Fibroblast of mammary gland (primary cell): ENCODE data around the gene RNF175.

ENCODE experiments used
- DNase-seq: peaks from one replicate; pipeline ENCODE4 v3.0.0-alpha.2; 2010; ENCODE audit warnings: low read depth
- H3K4me3 ChIP-seq: 2 replicates; pipeline ENCODE4 v1.5.1; 2011; ENCODE audit warnings: low read depth, mild to moderate bottlenecking, low read length, moderate library complexity; ENCODE audit not compliant: control insufficient read depth
- CTCF ChIP-seq: conservative IDR thresholded peaks from 2 replicates; pipeline ENCODE4 v1.5.1; 2011; ENCODE audit warnings: low read depth, low read length, inconsistent platforms; ENCODE audit not compliant: control insufficient read depth, insufficient read depth

The RNF175 gene

DNA sequence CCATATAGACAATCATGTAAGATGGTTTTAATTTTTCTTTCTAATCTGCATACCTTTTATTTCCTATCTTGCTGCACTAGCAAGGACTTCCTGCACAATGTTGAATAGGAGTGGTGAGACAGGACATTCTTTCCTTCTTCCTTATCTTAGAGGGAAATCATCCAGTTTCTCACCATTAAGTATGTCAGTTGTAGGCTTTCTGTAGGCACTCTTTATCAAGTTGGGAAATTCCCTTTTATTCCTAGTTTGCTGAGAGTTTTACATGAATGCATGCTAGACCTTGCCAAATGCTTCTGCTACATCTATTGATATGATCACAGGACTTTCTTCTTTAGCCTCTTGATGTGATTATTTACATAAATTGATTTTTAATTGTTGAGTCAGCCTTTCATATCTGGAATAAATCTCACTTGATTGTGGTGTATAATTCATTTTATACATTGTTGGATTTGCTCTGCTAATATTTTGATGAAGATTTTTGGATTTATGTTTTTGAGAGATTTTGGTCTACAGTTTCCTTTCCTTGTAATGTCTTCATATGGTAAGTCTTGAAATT is 23.8 kb downstream of the RNF175 start:
- no peak overlapping the region for H3K4me3 ChIP-seq
- no peak for DNase-seq
- no peak for TF ChIP-seq CTCF

DNA sequence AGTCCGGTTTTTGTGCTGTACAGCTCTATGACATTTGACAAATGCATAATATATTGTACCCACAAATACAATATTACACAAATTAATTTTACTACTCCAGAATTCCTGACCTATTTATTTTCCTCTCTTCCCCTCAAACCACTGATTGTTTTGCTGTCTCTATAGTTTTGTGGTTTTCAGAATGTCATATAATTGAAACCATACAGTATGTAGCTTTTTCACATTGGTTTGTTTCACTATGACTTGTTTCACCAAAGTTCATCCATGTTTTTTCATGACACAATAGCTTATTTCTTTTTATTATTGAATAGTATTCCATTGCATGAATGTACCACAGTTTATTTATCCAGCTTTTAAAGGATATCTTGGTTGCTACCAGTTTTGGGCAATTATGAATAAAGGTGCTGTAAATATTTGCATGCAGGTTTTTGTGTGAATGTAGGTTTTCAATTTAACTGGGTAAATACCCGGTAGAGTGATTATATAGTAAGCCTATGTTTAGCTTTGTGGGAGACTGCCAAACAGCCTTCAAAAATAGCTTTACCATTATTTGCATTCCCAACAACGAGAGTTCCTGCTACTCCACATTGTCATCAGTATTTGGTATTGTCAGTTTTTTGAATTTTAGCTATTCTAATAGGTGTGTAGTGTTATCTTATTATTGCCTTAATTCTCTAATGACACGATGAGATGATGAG is 25.9 kb downstream of the RNF175 start:
- no peak overlapping the region for H3K4me3 ChIP-seq
- no peak for TF ChIP-seq CTCF
- peak; percentile 41 for DNase-seq

DNA sequence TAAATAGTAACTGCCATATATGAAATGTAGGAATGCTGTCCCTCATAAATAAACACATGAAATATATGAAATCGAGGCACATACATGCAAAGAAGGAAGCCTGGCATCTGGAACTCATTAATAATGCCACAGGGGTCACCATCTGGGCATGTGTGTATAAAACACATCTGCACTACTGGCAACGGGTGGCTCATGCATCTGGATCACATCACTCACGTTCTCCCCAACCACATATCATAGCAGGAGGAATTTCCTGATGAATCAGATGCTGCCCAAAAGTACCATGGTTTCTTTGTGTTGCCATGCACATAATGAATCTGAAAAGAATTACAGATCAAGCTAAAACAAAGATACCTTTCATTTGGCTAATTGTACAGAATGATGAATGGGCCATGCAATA is 28.6 kb downstream of the RNF175 start:
- TF ChIP-seq CTCF: no peak
- DNase-seq: peak; percentile 97
- H3K4me3 ChIP-seq: no peak overlapping the region

DNA sequence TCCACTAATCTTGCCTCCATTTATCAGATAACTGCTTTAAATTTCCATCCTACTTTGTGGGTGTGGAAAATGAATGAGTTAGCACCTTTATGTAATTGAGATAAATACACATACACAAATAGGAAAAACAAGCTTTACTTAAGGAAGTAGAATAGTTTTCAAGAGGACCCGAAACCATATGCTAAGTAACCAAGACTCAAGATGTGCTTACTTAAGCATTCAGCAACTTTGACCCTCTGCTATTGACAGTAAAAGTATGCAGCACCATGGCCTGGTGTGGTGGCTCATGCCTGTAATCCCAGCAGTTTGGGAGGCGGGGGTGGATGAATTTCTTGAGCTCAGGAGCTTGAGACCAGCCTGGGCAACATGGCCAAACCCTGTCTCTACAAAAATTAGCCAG is 29.9 kb downstream of the RNF175 start:
- H3K4me3 ChIP-seq: no peak overlapping the region
- no peak for TF ChIP-seq CTCF
- DNase-seq: no peak

- no peak for TF ChIP-seq CTCF
- DNase-seq: no peak
- H3K4me3 ChIP-seq: no peak overlapping the region
These were observed 31.2 kb downstream of the RNF175 start for GRCh38 chr4:153728660-153729059.

- DNase-seq: no peak
- H3K4me3 ChIP-seq: no peak overlapping the region
- no peak for TF ChIP-seq CTCF
These were observed 31.7 kb downstream of the RNF175 start for GRCh38 chr4:153728151-153728550.
